HCT116 (cell line): ENCODE data around the gene MUTYH.

Experiments
- ELF1 ChIP-seq: IDR thresholded peaks from 2 replicates; pipeline ENCODE4 v1.6.1; 2012; ENCODE audit warnings: low read depth, borderline replicate concordance
- EZH2 ChIP-seq: fragments of 200-600 bp; sonication (generic); IDR thresholded peaks from 2 replicates; pipeline ENCODE4 v1.6.1; 2017; ENCODE audit warnings: antibody characterized with exemption, mixed run types
- EZH2phosphoT487 ChIP-seq: fragments of 200-600 bp; IDR thresholded peaks from 2 replicates; pipeline ENCODE4 v1.6.1; 2018; ENCODE audit warnings: antibody characterized with exemption, borderline replicate concordance
- POLR2A ChIP-seq: IDR thresholded peaks from 2 replicates; pipeline ENCODE4 v1.7.0; 2011; ENCODE audit warnings: borderline replicate concordance; ENCODE audit not compliant: insufficient read depth, insufficient read length; ENCODE audit errors: extremely low read depth
- POLR2AphosphoS5 ChIP-seq: IDR thresholded peaks from 2 replicates; pipeline ENCODE4 v1.6.1; 2011; ENCODE audit warnings: mild to moderate bottlenecking, low read depth, low read length, moderate library complexity
- RAD21 ChIP-seq: IDR thresholded peaks from 2 replicates; pipeline ENCODE4 v1.6.1; 2012; ENCODE audit warnings: low read depth, mild to moderate bottlenecking
- SP1 ChIP-seq: IDR thresholded peaks from 2 replicates; pipeline ENCODE4 v1.6.1; 2012; ENCODE audit warnings: low read depth
- TCF7L2 ChIP-seq: IDR thresholded peaks from 2 replicates; pipeline ENCODE4 v1.7.0; 2011; ENCODE audit warnings: borderline replicate concordance, inconsistent platforms; ENCODE audit not compliant: insufficient read depth, insufficient read length; ENCODE audit errors: extremely low read depth
- YY1 ChIP-seq: IDR thresholded peaks from 2 replicates; pipeline ENCODE4 v1.6.1; 2011; ENCODE audit warnings: low read length, low read depth, moderate library complexity, mild to moderate bottlenecking; ENCODE audit not compliant: insufficient replicate concordance; ENCODE audit errors: extremely low read depth
- ZFX ChIP-seq: fragments of 450-650 bp; IDR thresholded peaks from 2 replicates; pipeline ENCODE4 v1.6.1; 2017
- ZNF274 ChIP-seq: fragments of 200-500 bp; sonication (Bioruptor generic); IDR thresholded peaks from 2 replicates; pipeline ENCODE4 v1.6.1; 2014; ENCODE audit warnings: mild to moderate bottlenecking, low read depth, low read length, inconsistent platforms
- TF ChIP-seq, protein P1 (sequence below), 3 experiments: fragments of 200-600 bp in 1 of 3; sonication (generic) in 1 of 3; IDR thresholded peaks in 2 of 3; conservative IDR thresholded peaks in 1 of 3; 2 replicates each; pipeline ENCODE4 v1.5.1; 2012 to 2017; ENCODE audit warnings: low read depth in 2 of 3, low read length in 2 of 3, antibody characterized with exemption in 1 of 3, borderline replicate concordance in 1 of 3, control low read depth in 1 of 3, mild to moderate bottlenecking in 1 of 3, mixed read lengths in 1 of 3, mixed run types in 1 of 3, moderate library complexity in 1 of 3; ENCODE audit not compliant: insufficient read depth in 1 of 3
- TF ChIP-seq, protein P2 (sequence below): IDR thresholded peaks from 2 replicates; pipeline ENCODE4 v1.6.1; 2012; ENCODE audit warnings: low read depth
- TF ChIP-seq, protein P3 (sequence below): IDR thresholded peaks from 2 replicates; pipeline ENCODE4 v1.6.1; 2011; ENCODE audit warnings: mild to moderate bottlenecking, low read length, moderate library complexity; ENCODE audit not compliant: insufficient replicate concordance; ENCODE audit errors: extremely low read depth

DNA sequence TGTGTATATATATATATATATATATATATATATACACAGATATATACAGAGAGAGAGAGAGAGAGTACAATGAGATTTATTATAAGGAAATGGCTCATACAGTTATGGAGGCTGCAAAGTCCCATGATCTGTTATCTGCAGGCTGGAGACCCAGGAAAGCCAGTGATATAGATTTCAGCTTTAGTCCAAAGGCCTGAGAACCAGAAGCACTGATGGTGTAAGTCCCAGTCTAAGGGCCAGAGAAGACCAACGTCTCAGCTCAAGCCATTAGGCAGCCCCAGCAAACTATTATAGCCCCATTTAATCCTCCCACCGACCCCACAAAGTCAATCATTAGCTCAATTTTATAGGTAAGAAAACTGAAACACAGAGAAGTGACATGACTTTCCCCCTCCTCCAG is 48.5 kb downstream of the MUTYH start:
- TF ChIP-seq POLR2AphosphoS5 (no peak), EZH2 (no peak), TCF7L2 (no peak), RAD21 (no peak), POLR2A (no peak), SP1 (no peak), EZH2phosphoT487 (no peak), ELF1 (no peak), ZFX (no peak), ZNF274 (no peak), YY1 (no peak)
- TF ChIP-seq, protein P1, sequence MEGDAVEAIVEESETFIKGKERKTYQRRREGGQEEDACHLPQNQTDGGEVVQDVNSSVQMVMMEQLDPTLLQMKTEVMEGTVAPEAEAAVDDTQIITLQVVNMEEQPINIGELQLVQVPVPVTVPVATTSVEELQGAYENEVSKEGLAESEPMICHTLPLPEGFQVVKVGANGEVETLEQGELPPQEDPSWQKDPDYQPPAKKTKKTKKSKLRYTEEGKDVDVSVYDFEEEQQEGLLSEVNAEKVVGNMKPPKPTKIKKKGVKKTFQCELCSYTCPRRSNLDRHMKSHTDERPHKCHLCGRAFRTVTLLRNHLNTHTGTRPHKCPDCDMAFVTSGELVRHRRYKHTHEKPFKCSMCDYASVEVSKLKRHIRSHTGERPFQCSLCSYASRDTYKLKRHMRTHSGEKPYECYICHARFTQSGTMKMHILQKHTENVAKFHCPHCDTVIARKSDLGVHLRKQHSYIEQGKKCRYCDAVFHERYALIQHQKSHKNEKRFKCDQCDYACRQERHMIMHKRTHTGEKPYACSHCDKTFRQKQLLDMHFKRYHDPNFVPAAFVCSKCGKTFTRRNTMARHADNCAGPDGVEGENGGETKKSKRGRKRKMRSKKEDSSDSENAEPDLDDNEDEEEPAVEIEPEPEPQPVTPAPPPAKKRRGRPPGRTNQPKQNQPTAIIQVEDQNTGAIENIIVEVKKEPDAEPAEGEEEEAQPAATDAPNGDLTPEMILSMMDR (IDR thresholded peaks at IDR 0.05 in 2 of 3, conservative IDR thresholded peaks at IDR 0.05 in 1 of 3; ENCODE audit: borderline replicate concordance in 1 of 3, insufficient read depth in 1 of 3, low read depth in 2 of 3, low read length in 2 of 3): no peak
- TF ChIP-seq, protein P2, sequence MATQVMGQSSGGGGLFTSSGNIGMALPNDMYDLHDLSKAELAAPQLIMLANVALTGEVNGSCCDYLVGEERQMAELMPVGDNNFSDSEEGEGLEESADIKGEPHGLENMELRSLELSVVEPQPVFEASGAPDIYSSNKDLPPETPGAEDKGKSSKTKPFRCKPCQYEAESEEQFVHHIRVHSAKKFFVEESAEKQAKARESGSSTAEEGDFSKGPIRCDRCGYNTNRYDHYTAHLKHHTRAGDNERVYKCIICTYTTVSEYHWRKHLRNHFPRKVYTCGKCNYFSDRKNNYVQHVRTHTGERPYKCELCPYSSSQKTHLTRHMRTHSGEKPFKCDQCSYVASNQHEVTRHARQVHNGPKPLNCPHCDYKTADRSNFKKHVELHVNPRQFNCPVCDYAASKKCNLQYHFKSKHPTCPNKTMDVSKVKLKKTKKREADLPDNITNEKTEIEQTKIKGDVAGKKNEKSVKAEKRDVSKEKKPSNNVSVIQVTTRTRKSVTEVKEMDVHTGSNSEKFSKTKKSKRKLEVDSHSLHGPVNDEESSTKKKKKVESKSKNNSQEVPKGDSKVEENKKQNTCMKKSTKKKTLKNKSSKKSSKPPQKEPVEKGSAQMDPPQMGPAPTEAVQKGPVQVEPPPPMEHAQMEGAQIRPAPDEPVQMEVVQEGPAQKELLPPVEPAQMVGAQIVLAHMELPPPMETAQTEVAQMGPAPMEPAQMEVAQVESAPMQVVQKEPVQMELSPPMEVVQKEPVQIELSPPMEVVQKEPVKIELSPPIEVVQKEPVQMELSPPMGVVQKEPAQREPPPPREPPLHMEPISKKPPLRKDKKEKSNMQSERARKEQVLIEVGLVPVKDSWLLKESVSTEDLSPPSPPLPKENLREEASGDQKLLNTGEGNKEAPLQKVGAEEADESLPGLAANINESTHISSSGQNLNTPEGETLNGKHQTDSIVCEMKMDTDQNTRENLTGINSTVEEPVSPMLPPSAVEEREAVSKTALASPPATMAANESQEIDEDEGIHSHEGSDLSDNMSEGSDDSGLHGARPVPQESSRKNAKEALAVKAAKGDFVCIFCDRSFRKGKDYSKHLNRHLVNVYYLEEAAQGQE: no peak
- TF ChIP-seq, protein P3, sequence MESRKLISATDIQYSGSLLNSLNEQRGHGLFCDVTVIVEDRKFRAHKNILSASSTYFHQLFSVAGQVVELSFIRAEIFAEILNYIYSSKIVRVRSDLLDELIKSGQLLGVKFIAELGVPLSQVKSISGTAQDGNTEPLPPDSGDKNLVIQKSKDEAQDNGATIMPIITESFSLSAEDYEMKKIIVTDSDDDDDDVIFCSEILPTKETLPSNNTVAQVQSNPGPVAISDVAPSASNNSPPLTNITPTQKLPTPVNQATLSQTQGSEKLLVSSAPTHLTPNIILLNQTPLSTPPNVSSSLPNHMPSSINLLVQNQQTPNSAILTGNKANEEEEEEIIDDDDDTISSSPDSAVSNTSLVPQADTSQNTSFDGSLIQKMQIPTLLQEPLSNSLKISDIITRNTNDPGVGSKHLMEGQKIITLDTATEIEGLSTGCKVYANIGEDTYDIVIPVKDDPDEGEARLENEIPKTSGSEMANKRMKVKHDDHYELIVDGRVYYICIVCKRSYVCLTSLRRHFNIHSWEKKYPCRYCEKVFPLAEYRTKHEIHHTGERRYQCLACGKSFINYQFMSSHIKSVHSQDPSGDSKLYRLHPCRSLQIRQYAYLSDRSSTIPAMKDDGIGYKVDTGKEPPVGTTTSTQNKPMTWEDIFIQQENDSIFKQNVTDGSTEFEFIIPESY: no peak
